ENCODE measurements around the gene DAGLB.

Gene DAGLB

GRCh38 chr7:6392712-6393666, 54.8 kb downstream of the DAGLB start:
- in situ Hi-C loops (cut with MboI; ENCODE audit: low pct_unique_long_range_greater_than_20kb, low sequenced_read_pairs, unreplicated experiment): no loop called here
- no peak for DNase-seq (ENCODE audit: low spot score)
- TF ChIP-seq CTCF (IDR thresholded peaks at IDR 0.05; ENCODE audit: extremely low read depth, insufficient read depth, missing control alignments): no peak

- DNase-seq (ENCODE audit: low spot score): no peak
- TF ChIP-seq CTCF (IDR thresholded peaks at IDR 0.05; ENCODE audit: extremely low read depth, insufficient read depth, missing control alignments): no peak
- in situ Hi-C loops (cut with MboI; ENCODE audit: low pct_unique_long_range_greater_than_20kb, low sequenced_read_pairs, unreplicated experiment): no loop called here
Observed at GRCh38 chr7:6389728-6390127, 58.0 kb downstream of the DAGLB start.

GRCh38 chr7:6387734-6388294, 59.9 kb downstream of the DAGLB start:
- in situ Hi-C loops (cut with MboI; ENCODE audit: low pct_unique_long_range_greater_than_20kb, low sequenced_read_pairs, unreplicated experiment): no loop called here
- TF ChIP-seq CTCF (IDR thresholded peaks at IDR 0.05; ENCODE audit: extremely low read depth, insufficient read depth, missing control alignments): no peak
- DNase-seq (ENCODE audit: low spot score): no peak

- in situ Hi-C loops (cut with MboI; ENCODE audit: low pct_unique_long_range_greater_than_20kb, low sequenced_read_pairs, unreplicated experiment): no loop called here
- no peak for DNase-seq (ENCODE audit: low spot score)
- no peak for TF ChIP-seq CTCF (IDR thresholded peaks at IDR 0.05; ENCODE audit: extremely low read depth, insufficient read depth, missing control alignments)
Observed at GRCh38 chr7:6386779-6387178, 61.0 kb downstream of the DAGLB start.

GRCh38 chr7:6385909-6386560, 61.7 kb downstream of the DAGLB start:
- no peak for DNase-seq (ENCODE audit: low spot score)
- in situ Hi-C loops (cut with MboI; ENCODE audit: low pct_unique_long_range_greater_than_20kb, low sequenced_read_pairs, unreplicated experiment): no loop called here
- no peak for TF ChIP-seq CTCF (IDR thresholded peaks at IDR 0.05; ENCODE audit: extremely low read depth, insufficient read depth, missing control alignments)

GRCh38 chr7:6385110-6385781, 62.5 kb downstream of the DAGLB start:
- TF ChIP-seq CTCF (IDR thresholded peaks at IDR 0.05; ENCODE audit: extremely low read depth, insufficient read depth, missing control alignments): no peak
- in situ Hi-C loops (cut with MboI; ENCODE audit: low pct_unique_long_range_greater_than_20kb, low sequenced_read_pairs, unreplicated experiment): no loop called here
- no peak for DNase-seq (ENCODE audit: low spot score)

All from GM13977 (cell line).